ENCODE results near the gene OTOGL.

DNA sequence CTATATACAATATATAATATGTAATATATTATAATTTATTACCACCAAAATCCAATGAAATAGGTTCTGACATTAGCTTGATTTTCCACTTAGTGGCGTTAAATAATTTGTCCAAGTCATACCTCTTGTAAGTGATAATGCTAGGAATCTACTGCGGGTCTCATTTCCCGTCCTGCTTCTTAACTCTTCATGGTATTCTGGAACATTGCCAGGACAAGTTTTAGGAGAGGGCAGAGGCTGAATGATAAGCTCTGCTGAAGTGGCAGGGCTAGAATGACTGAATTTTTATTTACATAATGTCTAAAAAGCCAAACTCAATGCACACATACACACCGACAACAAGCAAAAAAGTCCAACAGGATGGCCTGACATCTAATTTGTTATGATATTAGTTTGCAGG, 274.3 kb downstream of the OTOGL start:
- TF ChIP-seq, protein P1, sequence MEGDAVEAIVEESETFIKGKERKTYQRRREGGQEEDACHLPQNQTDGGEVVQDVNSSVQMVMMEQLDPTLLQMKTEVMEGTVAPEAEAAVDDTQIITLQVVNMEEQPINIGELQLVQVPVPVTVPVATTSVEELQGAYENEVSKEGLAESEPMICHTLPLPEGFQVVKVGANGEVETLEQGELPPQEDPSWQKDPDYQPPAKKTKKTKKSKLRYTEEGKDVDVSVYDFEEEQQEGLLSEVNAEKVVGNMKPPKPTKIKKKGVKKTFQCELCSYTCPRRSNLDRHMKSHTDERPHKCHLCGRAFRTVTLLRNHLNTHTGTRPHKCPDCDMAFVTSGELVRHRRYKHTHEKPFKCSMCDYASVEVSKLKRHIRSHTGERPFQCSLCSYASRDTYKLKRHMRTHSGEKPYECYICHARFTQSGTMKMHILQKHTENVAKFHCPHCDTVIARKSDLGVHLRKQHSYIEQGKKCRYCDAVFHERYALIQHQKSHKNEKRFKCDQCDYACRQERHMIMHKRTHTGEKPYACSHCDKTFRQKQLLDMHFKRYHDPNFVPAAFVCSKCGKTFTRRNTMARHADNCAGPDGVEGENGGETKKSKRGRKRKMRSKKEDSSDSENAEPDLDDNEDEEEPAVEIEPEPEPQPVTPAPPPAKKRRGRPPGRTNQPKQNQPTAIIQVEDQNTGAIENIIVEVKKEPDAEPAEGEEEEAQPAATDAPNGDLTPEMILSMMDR (IDR thresholded peaks at IDR 0.05; ENCODE audit: low read length), result no peak
- TF ChIP-seq EZH2 (IDR thresholded peaks at IDR 0.05; ENCODE audit: borderline replicate concordance, low read length), result no peak
